OCI-LY7 (cell line): Measurements from ENCODE around the gene DERA.

ENCODE experiments used
- CTCF ChIP-seq: fragments of 200-600 bp; sonication (generic); conservative IDR thresholded peaks from 2 replicates; pipeline ENCODE4 v1.5.1; 2014; ENCODE audit warnings: mild to moderate bottlenecking, antibody characterized with exemption, low read length, moderate library complexity, mixed read lengths
- EZH2phosphoT487 ChIP-seq: fragments of 200-600 bp; sonication (generic); IDR thresholded peaks from 2 replicates; pipeline ENCODE4 v1.6.1; 2018; ENCODE audit warnings: low read depth, borderline replicate concordance, mild to moderate bottlenecking, mixed run types, antibody characterized with exemption, low read length, moderate library complexity, mixed read lengths

GRCh38 chr12:15861404-15861803, 49.7 kb upstream of the DERA start:
- TF ChIP-seq CTCF (no peak), EZH2phosphoT487 (no peak)
